Tibial artery (tissue), 4 donors: Measurements from ENCODE around the gene LCE7A.

Source experiments
- DNase-seq, 2 donors: peaks; one replicate each; pipeline ENCODE4 v3.0.0-alpha.2; 2019
- H3K27ac ChIP-seq, 2 donors: fragments of 200-600 bp; sonication (generic) in 1 of 2; 1 replicate in 1 of 2; 2 replicates in 1 of 2; pipeline ENCODE4 v1.5.1; 2018 to 2019; ENCODE audit warnings: mild to moderate bottlenecking in 1 of 2
- H3K27me3 ChIP-seq, 2 donors: fragments of 200-600 bp; sonication (generic) in 1 of 2; one replicate each; pipeline versions ENCODE4 v1.5.1 to v1.6.0; 2016 to 2019
- H3K36me3 ChIP-seq, 3 donors: fragments of 200-600 bp; sonication (generic) in 2 of 3; one replicate each; pipeline ENCODE4 v1.5.1; 2016 to 2019; ENCODE audit warnings: mild to moderate bottlenecking in 2 of 3
- H3K4me1 ChIP-seq, 4 donors: fragments of 200-600 bp; sonication (generic) in 2 of 4; 1 replicate in 3 of 4; 2 replicates in 1 of 4; pipeline ENCODE4 v1.5.1; 2016 to 2019
- H3K4me3 ChIP-seq, 2 donors: fragments of 200-600 bp; sonication (generic) in 1 of 2; 1 replicate in 1 of 2; 2 replicates in 1 of 2; pipeline ENCODE4 v1.5.1; 2018 to 2019; ENCODE audit warnings: mild to moderate bottlenecking in 2 of 2
- H3K9me3 ChIP-seq, 3 donors: fragments of 200-600 bp; sonication (generic) in 1 of 3; one replicate each; pipeline ENCODE4 v1.5.1; 2016 to 2019
- intact Hi-C: fragments of 100-400 bp; cut with DNase I; formaldehyde crosslinking; loops from one replicate; pipeline ENCODE4 v1.15.0; 2023; ENCODE audit warnings: low total_unique reads
- TF ChIP-seq, protein P1 (sequence below), 2 experiments: fragments of 200-600 bp in 1 of 2; fragments of 450-650 bp in 1 of 2; IDR thresholded peaks; one replicate each; pipeline ENCODE4 v1.5.1; 2017 to 2019; ENCODE audit warnings: antibody characterized with exemption in 2 of 2, mild to moderate bottlenecking in 1 of 2, moderate library complexity in 1 of 2

The LCE7A gene

DNA sequence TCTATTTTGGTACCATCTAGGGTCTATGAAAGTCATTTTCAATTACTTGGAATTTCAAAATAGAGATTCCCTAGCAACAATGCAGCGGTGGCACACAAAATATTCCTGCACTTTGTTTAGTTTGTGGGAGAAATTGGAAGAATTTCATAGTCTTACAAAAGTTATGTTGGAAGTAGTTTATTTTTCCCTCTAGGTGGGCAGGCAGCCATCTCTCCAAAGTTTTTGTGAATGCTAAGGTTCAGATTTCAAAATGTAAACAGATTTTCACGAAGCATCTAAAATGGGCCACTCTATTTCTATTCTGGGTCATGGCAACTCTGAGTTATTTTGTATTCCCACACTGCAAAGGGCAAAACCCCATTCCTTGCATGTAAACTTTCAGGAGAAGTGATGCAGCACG, 26.3 kb downstream of the LCE7A start:
- Histone ChIP-seq H3K36me3 (no peaks in the 10 kb centered on the region), H3K4me1 (peaks cover 0 to 33% (median 13%) of the 10 kb centered on the region in 4 donors), H3K27ac (no peak overlapping the region), H3K27me3 (no peaks in the 10 kb centered on the region), H3K4me3 (no peak overlapping the region), H3K9me3 (no peaks in the 10 kb centered on the region)
- intact Hi-C loops: no loop called here
- TF ChIP-seq, protein P1, sequence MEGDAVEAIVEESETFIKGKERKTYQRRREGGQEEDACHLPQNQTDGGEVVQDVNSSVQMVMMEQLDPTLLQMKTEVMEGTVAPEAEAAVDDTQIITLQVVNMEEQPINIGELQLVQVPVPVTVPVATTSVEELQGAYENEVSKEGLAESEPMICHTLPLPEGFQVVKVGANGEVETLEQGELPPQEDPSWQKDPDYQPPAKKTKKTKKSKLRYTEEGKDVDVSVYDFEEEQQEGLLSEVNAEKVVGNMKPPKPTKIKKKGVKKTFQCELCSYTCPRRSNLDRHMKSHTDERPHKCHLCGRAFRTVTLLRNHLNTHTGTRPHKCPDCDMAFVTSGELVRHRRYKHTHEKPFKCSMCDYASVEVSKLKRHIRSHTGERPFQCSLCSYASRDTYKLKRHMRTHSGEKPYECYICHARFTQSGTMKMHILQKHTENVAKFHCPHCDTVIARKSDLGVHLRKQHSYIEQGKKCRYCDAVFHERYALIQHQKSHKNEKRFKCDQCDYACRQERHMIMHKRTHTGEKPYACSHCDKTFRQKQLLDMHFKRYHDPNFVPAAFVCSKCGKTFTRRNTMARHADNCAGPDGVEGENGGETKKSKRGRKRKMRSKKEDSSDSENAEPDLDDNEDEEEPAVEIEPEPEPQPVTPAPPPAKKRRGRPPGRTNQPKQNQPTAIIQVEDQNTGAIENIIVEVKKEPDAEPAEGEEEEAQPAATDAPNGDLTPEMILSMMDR (IDR thresholded peaks at IDR 0.05): no peak
- no peak for DNase-seq

DNA sequence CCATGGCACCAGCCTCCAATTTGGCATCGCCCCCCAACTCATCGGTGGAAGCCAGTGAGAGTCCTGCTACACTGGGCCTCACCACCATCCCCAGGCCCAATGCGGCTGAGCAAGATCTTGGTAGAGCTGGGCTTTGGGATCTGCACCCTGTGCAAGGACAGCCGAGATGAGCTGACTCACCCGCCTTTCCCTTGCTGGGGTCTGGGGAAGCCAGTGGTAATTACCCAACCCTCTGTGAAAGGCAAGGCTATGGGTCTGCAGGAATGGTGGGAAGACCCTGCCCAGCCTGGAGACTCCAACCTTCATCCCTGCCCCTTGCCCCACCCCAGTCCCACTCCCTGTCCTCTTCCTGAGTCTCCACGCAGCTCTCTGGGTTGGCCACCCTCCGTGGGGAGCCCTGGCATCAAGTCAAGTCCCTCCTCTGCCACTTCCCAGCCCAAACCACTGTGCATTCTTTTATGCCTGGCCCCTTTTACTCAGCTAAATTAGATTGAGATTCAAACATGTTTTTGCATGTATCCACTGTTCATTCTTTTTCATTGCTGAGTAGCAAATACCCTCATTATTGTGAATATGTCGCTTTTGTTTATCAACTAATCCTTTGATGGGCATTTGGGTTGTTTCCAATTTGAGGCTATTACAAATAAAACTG, 27.1 kb downstream of the LCE7A start:
- Histone ChIP-seq H3K9me3 (no peaks in the 10 kb centered on the region), H3K27me3 (no peaks in the 10 kb centered on the region), H3K4me3 (no peak overlapping the region), H3K27ac (no peak overlapping the region), H3K36me3 (no peaks in the 10 kb centered on the region), H3K4me1 (peaks cover 0 to 33% (median 13%) of the 10 kb centered on the region in 4 donors)
- DNase-seq: no peak
- intact Hi-C loops: no loop called here
- TF ChIP-seq, protein P1 (IDR thresholded peaks at IDR 0.05): no peak

DNA sequence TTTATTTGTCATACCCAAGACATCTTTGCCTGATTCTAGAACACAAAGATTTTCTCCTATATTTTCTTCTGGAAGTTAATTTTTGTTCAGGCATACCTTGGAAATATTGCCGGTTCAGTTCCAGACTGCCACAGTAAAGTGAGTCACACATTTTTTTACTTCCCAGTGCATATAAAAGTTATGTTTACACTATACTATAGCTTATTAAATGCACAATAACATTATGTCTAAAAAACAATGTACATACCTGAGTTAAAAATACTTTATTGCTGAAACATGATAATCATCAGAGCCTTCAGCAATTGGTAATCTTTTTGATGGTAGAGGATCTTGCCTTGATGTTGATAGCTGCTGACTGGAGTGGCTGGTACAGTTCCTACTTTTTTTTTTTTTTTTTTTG, 28.3 kb downstream of the LCE7A start:
- Histone ChIP-seq H3K4me3 (no peak overlapping the region), H3K36me3 (no peaks in the 10 kb centered on the region), H3K9me3 (no peaks in the 10 kb centered on the region), H3K4me1 (peaks cover 0 to 33% (median 13%) of the 10 kb centered on the region in 4 donors), H3K27ac (no peak overlapping the region), H3K27me3 (no peaks in the 10 kb centered on the region)
- DNase-seq: no peak
- TF ChIP-seq, protein P1 (IDR thresholded peaks at IDR 0.05): no peak
- intact Hi-C loops: no loop called here

DNA sequence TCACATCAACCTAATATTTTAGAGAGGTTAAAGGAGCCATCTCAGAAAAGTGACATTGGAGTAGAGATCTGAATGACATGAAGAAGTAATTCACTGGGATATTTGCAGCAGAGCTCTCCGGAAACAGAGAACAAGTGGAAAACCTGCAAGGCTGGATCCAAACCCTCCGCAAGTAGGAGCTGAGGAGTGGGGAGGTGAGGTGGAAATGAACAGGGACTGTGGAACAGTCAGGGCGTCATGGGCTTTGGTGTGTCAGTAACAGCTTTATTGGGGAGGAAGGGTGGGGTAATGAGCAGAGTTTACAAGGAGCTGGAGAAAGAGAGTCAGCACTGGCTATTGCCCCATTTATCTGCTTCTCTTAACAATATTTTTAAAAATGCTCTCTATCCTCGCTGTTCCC, 39.2 kb downstream of the LCE7A start:
- Histone ChIP-seq H3K27ac (no peak overlapping the region), H3K4me3 (no peak overlapping the region), H3K9me3 (no peaks in the 10 kb centered on the region), H3K27me3 (no peaks in the 10 kb centered on the region), H3K36me3 (no peaks in the 10 kb centered on the region), H3K4me1 (no peaks in the 10 kb centered on the region)
- DNase-seq: no peak
- TF ChIP-seq, protein P1 (IDR thresholded peaks at IDR 0.05): no peak
- intact Hi-C loops: no loop called here

DNA sequence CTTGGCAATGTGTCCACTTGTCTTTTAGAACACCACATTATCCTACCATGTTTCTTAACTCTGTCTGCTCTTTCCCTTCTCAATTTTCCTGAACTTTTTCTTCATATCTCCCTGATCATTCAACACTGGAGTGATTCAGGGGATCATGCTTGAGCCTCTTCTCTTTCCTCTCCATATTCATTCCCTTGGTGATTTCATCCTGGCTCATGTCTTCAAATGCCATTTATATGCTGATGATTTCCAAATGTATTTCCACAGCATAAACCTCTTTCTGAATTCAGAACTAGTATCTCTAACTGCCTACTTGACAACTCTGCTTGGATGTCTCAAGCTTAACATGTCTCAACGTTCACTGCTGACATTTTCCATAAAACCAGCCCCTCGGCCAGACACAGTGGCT, 40.1 kb downstream of the LCE7A start:
- TF ChIP-seq, protein P1 (IDR thresholded peaks at IDR 0.05): no peak
- no peak for DNase-seq
- Histone ChIP-seq H3K4me1 (no peaks in the 10 kb centered on the region), H3K4me3 (no peak overlapping the region), H3K9me3 (no peaks in the 10 kb centered on the region), H3K36me3 (no peaks in the 10 kb centered on the region), H3K27me3 (no peaks in the 10 kb centered on the region), H3K27ac (no peak overlapping the region)
- intact Hi-C loops: no loop called here

DNA sequence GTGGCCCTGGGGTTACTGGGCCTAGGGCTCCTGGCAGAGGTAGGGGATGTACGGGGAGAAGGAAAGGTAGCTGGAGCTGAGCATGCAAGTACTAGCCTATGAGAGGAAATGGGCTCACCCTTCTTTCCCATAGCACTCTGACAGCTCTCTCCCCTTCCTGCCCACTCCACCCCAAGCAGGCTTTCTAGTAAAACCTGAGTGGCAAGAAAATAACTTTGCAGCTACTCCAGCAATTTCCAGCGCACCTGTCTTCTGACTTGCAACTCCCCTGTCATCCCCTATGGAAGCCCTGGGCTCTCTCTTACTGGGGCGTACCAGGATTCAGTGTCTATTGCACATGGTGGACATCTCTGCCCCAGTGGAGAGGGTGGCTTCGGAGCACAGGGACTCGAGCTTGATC, 41.8 kb downstream of the LCE7A start:
- TF ChIP-seq, protein P1 (IDR thresholded peaks at IDR 0.05): no peak
- Histone ChIP-seq H3K27me3 (no peaks in the 10 kb centered on the region), H3K36me3 (no peaks in the 10 kb centered on the region), H3K27ac (no peak overlapping the region), H3K4me1 (no peaks in the 10 kb centered on the region), H3K4me3 (no peak overlapping the region), H3K9me3 (no peaks in the 10 kb centered on the region)
- DNase-seq: no peak
- intact Hi-C loops: no loop called here
